Activated CD8-positive, alpha-beta memory T cell treated with anti-CD3 and anti-CD28 coated beads, Interleukin-2, amount 50 U/mL, for 4 hours (primary cell): ENCODE measurements around the gene TIMM23.
"Not testable (repeated sequence)": the region's sequence is repeated elsewhere in the genome, so short reads cannot be mapped to it uniquely, and the experiment has no call there.

Source experiments
- DNase-seq: peaks from one replicate; pipeline ENCODE4 v3.0.0-alpha.2; 2020

Gene TIMM23

GRCh38 chr10:46025406-46025805 lies 53.1 kb downstream of the TIMM23 start:
- DNase-seq, result no peak

- no peak for DNase-seq
Measured at GRCh38 chr10:46026106-46026505, 53.8 kb downstream of the TIMM23 start.

- DNase-seq, result no peak
Measured at GRCh38 chr10:46028584-46029460, 56.5 kb downstream of the TIMM23 start.

- no peak for DNase-seq
Measured at GRCh38 chr10:46029461-46030030, 57.3 kb downstream of the TIMM23 start.

- DNase-seq, result peak; percentile 97
Measured at GRCh38 chr10:46030091-46030937, 58.0 kb downstream of the TIMM23 start, which contains the start of gene NCOA4. Gene NCOA4 (minus strand): TSS chr10:46030623. CDS start chr10:46016680, 13,943 bp downstream.

GRCh38 chr10:46031648-46032532 lies 59.6 kb downstream of the TIMM23 start:
- DNase-seq, result no peak

GRCh38 chr10:46033602-46034011 lies 61.3 kb downstream of the TIMM23 start:
- no peak for DNase-seq

GRCh38 chr10:46035923-46036849 lies 63.9 kb downstream of the TIMM23 start:
- DNase-seq, result no peak

- DNase-seq, result no peak
Measured at GRCh38 chr10:46037107-46037825, 65.0 kb downstream of the TIMM23 start.

GRCh38 chr10:46040004-46040403 lies 67.7 kb downstream of the TIMM23 start:
- no peak for DNase-seq

- DNase-seq, result no peak
Measured at GRCh38 chr10:46042527-46042926, 70.2 kb downstream of the TIMM23 start.

- no peak for DNase-seq
Measured at GRCh38 chr10:46046261-46046660, 74.0 kb downstream of the TIMM23 start, which contains the start of gene MSMB. Gene MSMB (minus strand): TSS chr10:46046269. CDS start chr10:46046237, 32 bp downstream.

- no peak for DNase-seq
Measured at GRCh38 chr10:46048152-46048551, 75.9 kb downstream of the TIMM23 start.

- DNase-seq, result not testable (repeated sequence)
Measured at GRCh38 chr10:46049497-46049831, 77.2 kb downstream of the TIMM23 start.

GRCh38 chr10:46050941-46051623 lies 78.8 kb downstream of the TIMM23 start:
- DNase-seq, result no peak

GRCh38 chr10:46052057-46052790 lies 79.9 kb downstream of the TIMM23 start:
- DNase-seq, result no peak

GRCh38 chr10:46052791-46053375 lies 80.6 kb downstream of the TIMM23 start:
- DNase-seq, result no peak
